Activated CD4-positive, alpha-beta T cell treated with anti-CD3 and anti-CD28 coated beads for 24 hours (primary cell): ENCODE data around the gene AGR3.

Experiments used
- DNase-seq, 2 donors: peaks; one replicate each; pipeline ENCODE4 v3.0.0-alpha.2; 2020; ENCODE audit warnings: low read depth in 2 of 2

Gene AGR3

GRCh38 chr7:16881844-16882243, at the start of gene AGR3:
AGR3 (minus strand) TSS chr7:16881983; CDS start chr7:16878618, 3,365 bp downstream.
- no peak for DNase-seq

GRCh38 chr7:16930946-16931345, 49.2 kb upstream of the AGR3 start:
- DNase-seq = no peak

- no peak for DNase-seq
Observed at GRCh38 chr7:16929146-16929762, 47.5 kb upstream of the AGR3 start.

- no peak for DNase-seq
Observed at GRCh38 chr7:16926861-16927260, 45.1 kb upstream of the AGR3 start.

DNA sequence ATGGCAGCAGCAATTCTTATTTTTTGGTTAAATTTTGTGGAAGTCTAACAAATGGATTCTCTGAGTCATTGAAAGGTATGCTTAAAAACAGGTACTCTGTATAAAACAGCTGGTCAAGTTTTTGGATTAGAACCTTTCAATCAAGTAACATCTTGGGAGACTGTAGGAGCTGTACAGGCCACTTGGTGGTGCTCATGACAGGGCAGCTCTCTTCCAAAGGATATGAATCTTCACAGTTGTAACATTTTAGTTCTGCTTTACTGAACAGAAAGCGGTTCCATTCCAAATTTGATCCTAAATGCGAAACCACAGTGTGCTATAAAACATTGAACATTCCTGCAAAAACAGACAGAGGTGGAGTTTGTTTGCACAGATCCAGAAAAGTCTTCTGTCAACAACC, 44.5 kb upstream of the AGR3 start:
- DNase-seq = no peak

DNA sequence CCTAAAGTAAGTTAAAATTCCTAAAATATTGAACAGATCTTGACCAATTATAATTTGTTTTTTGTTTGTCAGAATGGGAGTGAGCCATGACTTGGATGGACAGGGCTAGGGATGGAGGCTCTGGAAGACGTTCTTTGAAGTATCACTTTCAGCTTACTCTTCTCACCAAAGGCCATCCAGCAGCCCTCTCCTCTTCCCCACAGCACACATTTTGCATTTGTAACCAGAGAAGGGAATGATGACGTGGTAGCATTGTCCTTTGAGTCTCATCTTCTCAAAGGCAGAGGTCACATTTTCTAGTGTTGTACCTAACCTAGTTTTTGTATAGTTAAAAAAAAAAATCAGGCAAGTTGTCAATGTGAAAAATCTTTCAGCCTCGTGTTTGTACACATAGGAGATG, 43.8 kb upstream of the AGR3 start:
- DNase-seq = no peak

DNA sequence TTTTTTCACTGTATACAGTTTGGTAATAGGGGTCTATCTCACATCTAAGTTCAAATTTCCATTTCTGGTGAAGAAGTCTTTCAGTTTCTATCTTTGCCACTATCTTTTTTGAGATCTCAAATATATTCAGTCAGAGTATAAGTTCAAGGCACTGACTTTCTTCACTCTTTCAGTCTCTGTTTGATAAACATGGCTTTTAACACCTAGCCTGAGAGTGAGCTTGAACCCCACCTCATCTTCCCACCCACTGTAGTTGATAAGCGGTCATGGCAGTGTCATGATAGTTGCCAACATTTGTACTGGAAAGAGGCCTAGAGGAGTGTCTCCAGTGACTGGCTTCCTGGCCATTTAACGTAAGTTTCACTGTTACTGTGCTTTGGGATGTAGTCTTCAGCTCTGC, 41.2 kb upstream of the AGR3 start:
- no peak for DNase-seq

- DNase-seq = no peak
Observed at GRCh38 chr7:16921644-16922257, 40.0 kb upstream of the AGR3 start.

DNA sequence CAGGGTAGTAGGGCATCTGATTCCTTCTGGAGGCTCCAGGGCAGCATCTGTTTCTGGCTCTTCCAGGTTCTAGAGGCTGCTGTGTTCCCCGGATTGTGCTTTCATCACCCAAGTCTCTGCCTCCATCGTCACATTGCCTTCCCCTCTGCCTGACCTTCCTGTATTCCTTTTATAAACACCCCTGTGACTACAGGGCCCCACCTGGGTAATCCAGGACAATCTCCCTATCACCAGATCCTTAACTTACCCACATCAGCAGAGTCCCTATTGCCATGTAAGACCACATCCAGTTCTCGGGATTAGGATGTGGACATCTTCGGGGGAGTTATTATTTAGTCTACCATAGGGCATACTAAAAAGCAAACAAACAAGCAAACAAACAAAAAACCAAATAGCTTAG, 39.4 kb upstream of the AGR3 start:
- DNase-seq = no peak

DNA sequence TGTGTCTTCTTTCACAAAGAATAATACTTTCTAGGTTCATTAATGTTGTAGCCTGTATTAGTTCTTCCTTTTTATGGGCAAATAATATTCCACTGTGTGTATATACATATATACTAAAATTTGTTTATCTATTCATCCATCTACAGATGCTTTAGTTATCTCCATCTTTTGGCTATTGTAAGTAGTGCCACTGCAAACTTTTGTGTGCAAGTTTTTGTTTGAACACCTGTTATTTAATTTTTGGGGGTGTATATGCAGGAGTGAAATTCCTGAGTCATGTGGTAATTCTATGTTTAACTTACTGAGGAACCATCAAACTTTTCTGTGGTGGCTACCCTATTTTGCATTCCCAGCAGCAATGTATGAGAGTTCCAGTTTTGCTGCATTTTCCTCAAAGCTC, 37.7 kb upstream of the AGR3 start:
- DNase-seq = no peak

DNA sequence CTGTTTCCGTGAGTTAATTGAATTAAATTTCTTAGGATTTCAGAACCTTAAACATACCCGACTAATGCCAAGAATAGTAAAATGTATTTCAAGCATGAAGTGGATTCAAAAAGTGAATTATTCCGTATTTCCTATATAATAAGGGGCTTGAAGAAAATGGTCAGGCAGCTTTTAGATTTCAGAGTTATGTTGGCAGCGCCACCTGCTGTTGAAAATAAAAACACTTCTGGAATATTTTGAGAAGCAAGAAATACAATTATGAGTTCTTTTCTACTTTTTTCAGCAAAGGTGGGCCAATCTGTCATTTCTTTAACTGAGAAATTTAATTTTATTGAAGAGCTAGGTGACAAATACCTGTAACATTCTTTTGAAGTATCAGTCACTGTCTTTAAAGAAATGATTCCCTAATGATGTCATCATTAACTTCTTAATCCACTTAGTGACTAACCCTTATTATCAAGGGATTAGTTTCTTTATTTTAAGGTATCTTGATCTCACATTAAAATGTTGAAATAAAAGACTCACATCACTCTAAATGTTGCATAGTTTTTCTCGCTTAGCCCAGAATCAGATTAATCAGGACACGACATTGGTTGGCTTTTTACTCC, 36.6 kb upstream of the AGR3 start:
- no peak for DNase-seq

DNA sequence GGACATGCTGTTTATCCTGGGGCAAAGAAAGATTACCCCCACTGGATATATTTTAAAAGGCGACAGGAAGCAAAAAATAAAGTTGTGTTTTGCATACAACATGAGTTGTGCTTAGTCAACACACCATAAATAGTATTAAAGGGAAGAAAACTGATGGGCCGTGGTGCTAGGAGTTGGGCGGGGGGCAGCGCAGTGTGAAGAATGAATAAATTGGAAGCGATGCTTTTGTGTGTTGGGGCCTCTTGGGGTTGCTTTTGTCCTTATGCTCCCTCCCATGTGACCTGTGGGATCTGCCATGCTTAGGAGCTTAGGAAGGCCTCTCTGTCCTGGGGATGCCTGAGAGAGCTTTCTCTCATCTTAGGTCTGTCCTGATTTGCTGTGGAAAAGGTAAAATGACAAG, 35.0 kb upstream of the AGR3 start:
- no peak for DNase-seq

GRCh38 chr7:16916105-16916639, 34.4 kb upstream of the AGR3 start:
- no peak for DNase-seq

GRCh38 chr7:16915405-16915804, 33.6 kb upstream of the AGR3 start:
- no peak for DNase-seq

DNA sequence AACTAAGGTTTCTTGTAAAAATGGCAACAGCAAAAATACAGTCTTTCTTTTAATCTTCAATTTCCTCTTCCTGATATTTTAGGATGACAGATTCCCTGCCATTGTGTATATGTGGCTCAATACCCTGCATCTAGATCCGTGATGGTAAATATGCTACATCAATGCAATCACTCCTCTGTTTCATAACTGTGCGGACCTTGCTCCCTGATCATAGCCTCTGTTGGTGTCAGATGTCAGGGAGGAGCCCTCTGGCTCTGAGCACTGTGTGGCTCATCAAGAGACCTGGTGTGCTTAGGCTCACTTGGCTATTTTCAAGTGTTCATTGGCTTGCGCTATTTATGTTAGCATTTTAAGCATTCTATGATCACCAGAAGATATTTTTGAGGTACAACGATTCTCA, 33.0 kb upstream of the AGR3 start:
- no peak for DNase-seq

DNA sequence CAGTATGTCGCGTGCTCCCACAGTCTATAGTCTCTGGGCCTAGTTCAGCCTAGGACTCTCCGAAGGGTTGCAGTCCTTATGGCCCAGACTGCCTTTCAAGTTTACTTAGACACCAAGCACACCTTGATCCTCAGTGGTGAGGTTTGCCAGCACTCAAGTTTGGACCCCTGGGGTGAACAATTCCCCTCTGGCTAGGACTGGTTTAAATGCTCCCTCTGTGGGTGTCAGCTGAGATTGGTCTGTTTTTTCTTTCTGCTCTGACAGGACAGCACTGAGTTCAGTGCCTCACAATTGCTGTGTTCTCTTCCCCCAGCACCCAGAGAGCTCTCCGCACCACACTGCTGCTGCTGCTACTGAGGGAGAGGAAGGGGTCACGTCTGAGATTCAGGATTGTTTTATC, 31.9 kb upstream of the AGR3 start:
- no peak for DNase-seq

DNA sequence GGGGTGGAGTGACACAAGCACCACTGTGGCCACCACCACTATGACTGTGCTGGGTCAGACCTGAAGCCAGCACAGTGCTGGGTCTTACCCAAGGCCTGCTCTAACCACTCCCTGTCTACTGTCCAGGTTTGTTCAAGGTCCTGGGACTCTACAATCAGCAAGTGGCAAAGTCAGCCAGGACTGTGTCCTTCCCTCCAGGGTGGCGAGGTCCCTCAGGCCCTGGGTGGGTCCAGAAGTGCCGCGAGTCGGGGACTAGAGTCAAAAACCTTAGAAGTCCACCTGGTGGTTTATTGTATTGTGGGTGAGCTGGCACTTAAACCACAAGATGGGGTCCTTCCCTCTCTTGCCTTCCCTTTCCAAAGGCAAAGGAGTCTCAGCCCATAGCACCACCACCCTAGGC, 30.8 kb upstream of the AGR3 start:
- no peak for DNase-seq

- DNase-seq = no peak
Observed at GRCh38 chr7:16908561-16908960, 26.8 kb upstream of the AGR3 start.

DNA sequence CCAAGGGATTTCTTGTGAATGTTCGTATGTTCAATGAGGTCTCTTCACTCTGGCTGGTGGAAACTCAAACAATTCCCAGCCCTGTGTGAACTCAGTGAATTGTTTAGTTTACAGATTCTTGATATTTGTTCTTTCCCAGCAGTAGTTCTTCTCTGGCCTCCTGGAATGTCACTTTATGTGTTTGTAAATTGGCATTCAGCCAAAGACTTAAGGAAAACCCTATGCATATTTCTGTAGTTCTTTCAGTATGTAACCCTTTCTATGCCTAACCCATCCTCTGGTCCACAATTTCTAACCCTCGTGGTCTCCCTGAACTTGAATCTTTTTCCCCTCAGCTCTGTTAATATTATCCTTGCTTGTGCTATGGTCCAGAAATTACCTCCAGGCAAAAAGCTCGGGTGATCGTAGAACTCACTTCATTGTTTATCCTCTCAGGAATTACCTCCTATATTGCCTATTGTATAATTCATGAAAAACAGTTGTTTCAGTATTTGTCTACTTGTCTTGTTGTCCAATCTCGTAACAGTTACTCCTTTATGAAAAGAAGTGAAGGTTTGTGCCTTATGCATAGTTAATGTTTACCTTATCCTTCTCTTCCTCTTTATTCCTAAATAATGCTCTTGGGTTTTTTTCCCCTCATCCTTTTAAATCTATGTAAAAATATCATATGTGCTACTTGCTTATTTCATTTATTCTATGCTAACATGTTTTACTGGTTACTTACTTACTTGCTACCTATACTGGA, 23.7 kb upstream of the AGR3 start:
- DNase-seq = no peak

DNA sequence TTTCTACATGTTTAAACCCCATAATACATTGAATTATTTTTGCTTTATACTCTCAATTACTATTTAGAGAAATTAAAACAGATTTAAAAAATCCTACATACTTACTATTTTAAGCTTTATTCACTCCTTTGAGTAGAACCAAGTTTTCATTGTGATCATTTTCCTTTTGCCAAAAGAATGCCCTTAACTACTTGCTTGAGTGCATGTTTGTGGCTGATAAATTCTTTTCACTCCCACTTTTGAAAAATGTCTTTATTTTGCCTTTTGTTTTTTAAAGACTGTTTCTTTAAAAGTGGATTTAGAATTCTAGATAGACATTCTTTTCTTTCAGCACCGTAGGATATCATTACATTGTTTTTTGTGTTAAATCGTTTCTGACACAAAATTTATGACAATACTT, 22.3 kb upstream of the AGR3 start:
- DNase-seq = no peak

DNA sequence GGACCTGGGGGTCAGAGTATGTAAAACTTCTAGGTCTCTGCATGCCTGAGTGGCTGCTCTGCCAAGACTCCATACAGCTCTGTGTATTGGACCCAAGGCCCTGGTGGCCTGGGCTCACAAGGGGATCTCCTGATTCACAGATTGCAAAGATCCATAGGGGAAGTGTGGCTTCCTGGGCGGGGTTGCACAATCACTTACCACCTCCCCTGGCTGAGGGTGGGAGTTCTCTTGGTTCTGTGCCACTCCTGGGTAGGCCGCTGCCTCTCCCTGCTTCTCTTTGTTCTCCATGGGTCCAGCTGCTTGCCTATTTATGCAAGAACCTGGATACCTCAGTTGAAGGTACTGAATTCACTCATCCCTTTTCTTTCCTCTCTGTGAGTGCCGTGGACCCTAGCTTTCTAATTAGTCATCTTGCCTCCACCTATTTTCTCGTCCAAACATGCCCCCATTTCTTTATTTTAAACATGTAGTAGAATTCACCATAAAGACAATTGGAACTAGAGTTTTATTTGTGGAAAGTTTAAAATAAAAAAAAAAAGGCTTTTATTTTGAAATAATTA, 18.5 kb upstream of the AGR3 start:
- no peak for DNase-seq
